ENCODE data around the gene GRIPAP1. TPM values are rescaled to one million over a fixed set of nuclear protein-coding genes. Genes with fewer than 3 reads are reported as not detected.

GRIPAP1 gene
- total RNA-seq, 2 donors from 2014 or later, result 32.0 to 36.9 TPM

DNA sequence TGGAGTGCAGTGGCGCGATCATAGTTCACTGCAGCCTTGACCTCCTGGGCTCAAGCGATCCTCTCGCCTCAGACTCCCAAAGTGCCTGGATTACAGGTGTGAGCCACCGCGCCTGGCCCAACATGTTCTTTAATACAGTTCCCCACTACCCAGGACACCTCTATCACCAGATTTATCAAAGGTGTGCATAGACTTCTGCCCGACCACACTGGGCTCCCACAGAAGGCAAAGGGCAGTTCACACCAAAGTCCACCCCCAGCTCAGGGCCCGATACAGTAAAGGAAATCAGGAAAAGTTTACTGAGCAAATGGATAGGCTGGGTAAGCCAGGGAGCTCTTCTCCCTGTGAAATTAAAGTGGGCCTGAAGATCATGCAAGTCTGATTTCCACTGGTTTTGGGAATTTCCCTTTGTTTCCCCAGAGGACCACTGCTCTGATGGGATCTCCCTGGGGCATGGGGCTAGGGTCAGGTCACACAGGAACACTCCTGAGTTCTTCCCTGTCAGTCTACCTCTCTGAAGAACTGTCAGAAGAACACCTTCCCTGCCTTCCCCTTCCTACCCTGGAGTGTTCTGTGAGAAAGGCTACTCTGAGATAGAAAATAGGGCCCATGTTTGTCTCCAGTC, 65.5 kb downstream of the GRIPAP1 start:
- no peaks in the 10 kb centered on the region for H3K4me1 ChIP-seq
- H3K9me3 ChIP-seq, result no peaks in the 10 kb centered on the region
- H3K27ac ChIP-seq, result peak overlapping the region; percentile 53
- TF ChIP-seq, protein P1, sequence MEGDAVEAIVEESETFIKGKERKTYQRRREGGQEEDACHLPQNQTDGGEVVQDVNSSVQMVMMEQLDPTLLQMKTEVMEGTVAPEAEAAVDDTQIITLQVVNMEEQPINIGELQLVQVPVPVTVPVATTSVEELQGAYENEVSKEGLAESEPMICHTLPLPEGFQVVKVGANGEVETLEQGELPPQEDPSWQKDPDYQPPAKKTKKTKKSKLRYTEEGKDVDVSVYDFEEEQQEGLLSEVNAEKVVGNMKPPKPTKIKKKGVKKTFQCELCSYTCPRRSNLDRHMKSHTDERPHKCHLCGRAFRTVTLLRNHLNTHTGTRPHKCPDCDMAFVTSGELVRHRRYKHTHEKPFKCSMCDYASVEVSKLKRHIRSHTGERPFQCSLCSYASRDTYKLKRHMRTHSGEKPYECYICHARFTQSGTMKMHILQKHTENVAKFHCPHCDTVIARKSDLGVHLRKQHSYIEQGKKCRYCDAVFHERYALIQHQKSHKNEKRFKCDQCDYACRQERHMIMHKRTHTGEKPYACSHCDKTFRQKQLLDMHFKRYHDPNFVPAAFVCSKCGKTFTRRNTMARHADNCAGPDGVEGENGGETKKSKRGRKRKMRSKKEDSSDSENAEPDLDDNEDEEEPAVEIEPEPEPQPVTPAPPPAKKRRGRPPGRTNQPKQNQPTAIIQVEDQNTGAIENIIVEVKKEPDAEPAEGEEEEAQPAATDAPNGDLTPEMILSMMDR (IDR thresholded peaks at IDR 0.05), result no peak
- no peaks in the 10 kb centered on the region for H3K27me3 ChIP-seq
- H3K36me3 ChIP-seq, result no peaks in the 10 kb centered on the region
- H3K9ac ChIP-seq (ENCODE audit: low read depth in 2 of 2, low read length in 2 of 2), result no peak overlapping the region
- H3K4me3 ChIP-seq, result no peak overlapping the region
- intact Hi-C loops (cut with DNase I), result no loop called here
- DNase-seq, result no peak

DNA sequence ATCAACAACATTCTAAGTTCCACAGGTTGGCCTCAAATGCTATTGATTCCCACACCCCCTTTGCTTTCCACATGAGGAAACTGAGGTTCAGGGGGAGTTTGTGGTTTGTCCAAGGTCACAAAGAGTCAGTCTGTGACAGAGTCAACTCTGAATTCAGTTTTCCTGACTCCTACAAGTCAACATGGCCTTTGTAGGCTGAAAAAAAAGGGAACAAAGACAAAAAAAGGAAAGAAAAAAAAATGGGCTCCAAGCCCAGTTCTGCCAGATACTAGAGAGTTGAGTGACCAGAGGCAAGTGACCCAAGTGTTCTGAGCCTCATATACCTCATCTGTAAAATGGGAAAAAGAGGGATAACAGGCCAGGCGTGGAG, 66.8 kb downstream of the GRIPAP1 start:
- Histone ChIP-seq H3K36me3 (no peaks in the 10 kb centered on the region), H3K27ac (no peak overlapping the region), H3K9me3 (no peaks in the 10 kb centered on the region), H3K4me1 (no peaks in the 10 kb centered on the region), H3K27me3 (no peaks in the 10 kb centered on the region), H3K9ac (ENCODE audit: low read depth in 2 of 2, low read length in 2 of 2) (no peak overlapping the region), H3K4me3 (no peak overlapping the region)
- no peak for DNase-seq
- TF ChIP-seq, protein P1 (IDR thresholded peaks at IDR 0.05), result no peak
- intact Hi-C loops (cut with DNase I), result no loop called here

- no peak overlapping the region for H3K9ac ChIP-seq (ENCODE audit: low read depth in 2 of 2, low read length in 2 of 2)
- H3K4me1 ChIP-seq, result no peaks in the 10 kb centered on the region
- no peak overlapping the region for H3K27ac ChIP-seq
- intact Hi-C loops (cut with DNase I), result no loop called here
- no peaks in the 10 kb centered on the region for H3K9me3 ChIP-seq
- no peaks in the 10 kb centered on the region for H3K36me3 ChIP-seq
- H3K4me3 ChIP-seq, result no peak overlapping the region
- H3K27me3 ChIP-seq, result no peaks in the 10 kb centered on the region
- DNase-seq, result no peak
- TF ChIP-seq, protein P1 (IDR thresholded peaks at IDR 0.05), result no peak
Observed at GRCh38 chrX:48934581-48935300, 67.3 kb downstream of the GRIPAP1 start.

GRCh38 chrX:48933757-48934156, 68.3 kb downstream of the GRIPAP1 start:
- TF ChIP-seq, protein P1 (IDR thresholded peaks at IDR 0.05), result no peak
- H3K4me3 ChIP-seq, result no peak overlapping the region
- H3K9ac ChIP-seq (ENCODE audit: low read depth in 2 of 2, low read length in 2 of 2), result no peak overlapping the region
- H3K4me1 ChIP-seq, result no peaks in the 10 kb centered on the region
- no peaks in the 10 kb centered on the region for H3K9me3 ChIP-seq
- no peak overlapping the region for H3K27ac ChIP-seq
- H3K27me3 ChIP-seq, result no peaks in the 10 kb centered on the region
- H3K36me3 ChIP-seq, result no peaks in the 10 kb centered on the region
- intact Hi-C loops (cut with DNase I), result no loop called here
- no peak for DNase-seq

DNA sequence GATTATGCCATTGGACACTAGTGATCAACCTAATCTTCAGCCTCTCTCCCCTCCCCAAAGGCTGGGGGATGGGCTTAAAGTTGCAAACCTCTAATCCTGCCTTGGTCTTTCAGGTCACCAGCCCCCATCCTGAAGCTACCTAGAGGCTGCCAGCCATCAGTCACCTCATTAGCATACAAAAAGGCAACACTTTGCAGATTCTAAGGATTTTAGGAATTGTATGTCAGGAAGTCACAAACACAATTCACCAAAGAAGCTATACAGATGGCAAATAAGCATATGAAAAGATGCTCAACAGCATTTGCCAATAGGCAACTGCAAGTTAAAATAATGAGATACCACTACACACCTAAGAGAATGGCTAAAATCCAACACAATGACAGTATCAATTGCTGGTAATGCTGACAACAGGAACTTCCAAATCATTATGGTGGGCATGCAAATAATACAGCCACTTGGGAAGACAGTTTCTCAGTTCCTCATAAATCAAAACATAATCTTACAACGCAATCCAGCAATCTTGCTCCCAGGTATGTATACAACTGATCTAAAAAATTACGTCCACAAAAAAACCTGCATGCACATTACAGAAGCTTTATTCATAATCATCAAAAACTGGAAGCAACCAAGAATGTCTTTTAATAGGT, 74.2 kb downstream of the GRIPAP1 start:
- TF ChIP-seq, protein P1 (IDR thresholded peaks at IDR 0.05), result no peak
- intact Hi-C loops (cut with DNase I), result no loop called here
- Histone ChIP-seq H3K9me3 (no peaks in the 10 kb centered on the region), H3K27me3 (no peaks in the 10 kb centered on the region), H3K36me3 (no peaks in the 10 kb centered on the region), H3K9ac (ENCODE audit: low read depth in 2 of 2, low read length in 2 of 2) (no peak overlapping the region), H3K27ac (no peak overlapping the region), H3K4me3 (no peak overlapping the region), H3K4me1 (no peaks in the 10 kb centered on the region)
- DNase-seq, result no peak

Measured in colonic mucosa (tissue), 4 donors.